Duodenal mucosa (tissue), 2 donors: ENCODE results near the gene TXNDC5.
"Not testable (repeated sequence)": the region's sequence is repeated elsewhere in the genome, so short reads cannot be mapped to it uniquely, and the experiment has no call there.

Experiments used
- H3K27ac ChIP-seq: one replicate; pipeline ENCODE4 v1.7.0; 2013; ENCODE audit warnings: low read depth, low read length
- H3K27me3 ChIP-seq, 2 donors: one replicate each; pipeline ENCODE4 v1.7.0; 2013; ENCODE audit warnings: low read length in 2 of 2, control low read depth in 1 of 2; ENCODE audit not compliant: insufficient read depth in 2 of 2, control insufficient read depth in 1 of 2
- H3K36me3 ChIP-seq, 2 donors: one replicate each; pipeline ENCODE4 v1.7.0; 2013; ENCODE audit warnings: low read length in 2 of 2, control low read depth in 1 of 2; ENCODE audit not compliant: insufficient read depth in 2 of 2, control insufficient read depth in 1 of 2
- H3K4me1 ChIP-seq, 2 donors: one replicate each; pipeline ENCODE4 v1.7.0; 2013; ENCODE audit warnings: low read length in 2 of 2, control low read depth in 1 of 2; ENCODE audit not compliant: insufficient read depth in 2 of 2, control insufficient read depth in 1 of 2
- H3K4me3 ChIP-seq, 2 donors: one replicate each; pipeline ENCODE4 v1.7.0; 2013; ENCODE audit warnings: low read length in 2 of 2, low read depth in 1 of 2
- H3K9ac ChIP-seq, 2 donors: one replicate each; pipeline ENCODE4 v1.7.0; 2013; ENCODE audit warnings: low read length in 2 of 2, low read depth in 1 of 2
- H3K9me3 ChIP-seq, 2 donors: one replicate each; pipeline ENCODE4 v1.7.0; 2013; ENCODE audit warnings: low read length in 2 of 2, control low read depth in 1 of 2; ENCODE audit not compliant: control insufficient read depth in 1 of 2

TXNDC5 gene

GRCh38 chr6:7898193-7898586 is 12.4 kb downstream of the TXNDC5 start:
- H3K27me3 ChIP-seq, H3K27ac ChIP-seq, H3K4me3 ChIP-seq, H3K9ac ChIP-seq, H3K9me3 ChIP-seq: not testable (repeated sequence)
- peaks cover 63 to 83% of the 10 kb centered on the region in 2 donors for H3K36me3 ChIP-seq
- H3K4me1 ChIP-seq: peaks cover 35 to 43% of the 10 kb centered on the region in 2 donors

GRCh38 chr6:7897461-7898192 is 13.0 kb downstream of the TXNDC5 start:
- no peaks in the 10 kb centered on the region for H3K9me3 ChIP-seq
- peaks cover 35 to 41% of the 10 kb centered on the region in 2 donors for H3K4me1 ChIP-seq
- no peak overlapping the region for H3K4me3 ChIP-seq
- no peak overlapping the region for H3K9ac ChIP-seq
- H3K27me3 ChIP-seq: no peaks in the 10 kb centered on the region
- H3K27ac ChIP-seq: no peak overlapping the region
- peaks cover 57 to 83% of the 10 kb centered on the region in 2 donors for H3K36me3 ChIP-seq

GRCh38 chr6:7896465-7896987 is 14.1 kb downstream of the TXNDC5 start:
- Histone ChIP-seq H3K27ac (no peak overlapping the region), H3K9me3 (no peaks in the 10 kb centered on the region), H3K4me3 (no peak overlapping the region), H3K27me3 (no peaks in the 10 kb centered on the region), H3K9ac (no peak overlapping the region), H3K36me3 (peaks cover 49 to 84% of the 10 kb centered on the region in 2 donors), H3K4me1 (peaks cover 24 to 30% of the 10 kb centered on the region in 2 donors)

- Histone ChIP-seq H3K4me1 (peaks cover 15% of the 10 kb centered on the region in 2 donors), H3K36me3 (peaks cover 54 to 89% of the 10 kb centered on the region in 2 donors), H3K9ac (no peak overlapping the region), H3K9me3 (no peaks in the 10 kb centered on the region), H3K4me3 (no peak overlapping the region), H3K27ac (no peak overlapping the region), H3K27me3 (no peaks in the 10 kb centered on the region)
Observed at GRCh38 chr6:7895125-7895423, 15.5 kb downstream of the TXNDC5 start.

- no peaks in the 10 kb centered on the region for H3K9me3 ChIP-seq
- H3K4me3 ChIP-seq: no peak overlapping the region
- H3K27me3 ChIP-seq: no peaks in the 10 kb centered on the region
- peaks cover 11% of the 10 kb centered on the region in 2 donors for H3K4me1 ChIP-seq
- H3K9ac ChIP-seq: no peak overlapping the region
- H3K36me3 ChIP-seq: peaks cover 55 to 88% of the 10 kb centered on the region in 2 donors
- no peak overlapping the region for H3K27ac ChIP-seq
Observed at GRCh38 chr6:7894262-7895124, 16.1 kb downstream of the TXNDC5 start.

GRCh38 chr6:7893342-7893741 is 17.2 kb downstream of the TXNDC5 start:
- peaks cover 53 to 95% of the 10 kb centered on the region in 2 donors for H3K36me3 ChIP-seq
- peaks cover 0 to under 1% of the 10 kb centered on the region in 2 donors for H3K4me1 ChIP-seq
- no peaks in the 10 kb centered on the region for H3K27me3 ChIP-seq
- no peaks in the 10 kb centered on the region for H3K9me3 ChIP-seq
- no peak overlapping the region for H3K9ac ChIP-seq
- no peak overlapping the region for H3K27ac ChIP-seq
- no peak overlapping the region for H3K4me3 ChIP-seq

- not testable (repeated sequence) for H3K9ac ChIP-seq, H3K27me3 ChIP-seq, H3K27ac ChIP-seq, H3K4me3 ChIP-seq, H3K4me1 ChIP-seq, H3K9me3 ChIP-seq
- H3K36me3 ChIP-seq: peaks cover 58 to 95% of the 10 kb centered on the region in 2 donors
Observed at GRCh38 chr6:7892367-7892766, 18.2 kb downstream of the TXNDC5 start.

GRCh38 chr6:7891078-7891872 is 19.3 kb downstream of the TXNDC5 start:
- Histone ChIP-seq H3K9me3 (no peaks in the 10 kb centered on the region), H3K4me3 (no peak overlapping the region), H3K4me1 (no peaks in the 10 kb centered on the region), H3K9ac (no peak overlapping the region), H3K27ac (no peak overlapping the region), H3K36me3 (peaks cover 61 to 98% of the 10 kb centered on the region in 2 donors), H3K27me3 (no peaks in the 10 kb centered on the region)

GRCh38 chr6:7888587-7889357 is 21.8 kb downstream of the TXNDC5 start:
- Histone ChIP-seq H3K9me3 (no peaks in the 10 kb centered on the region), H3K4me1 (no peaks in the 10 kb centered on the region), H3K36me3 (peaks cover 64 to 98% of the 10 kb centered on the region in 2 donors), H3K9ac (no peak overlapping the region), H3K27ac (no peak overlapping the region), H3K27me3 (no peaks in the 10 kb centered on the region), H3K4me3 (no peak overlapping the region)
